ENCODE data around the gene MMAB. TPM values are rescaled to one million over a fixed set of nuclear protein-coding genes. Genes with fewer than 3 reads are reported as not detected.

The MMAB gene
- total RNA-seq, 1 donor from 2014 or later = 43.5 TPM

DNA sequence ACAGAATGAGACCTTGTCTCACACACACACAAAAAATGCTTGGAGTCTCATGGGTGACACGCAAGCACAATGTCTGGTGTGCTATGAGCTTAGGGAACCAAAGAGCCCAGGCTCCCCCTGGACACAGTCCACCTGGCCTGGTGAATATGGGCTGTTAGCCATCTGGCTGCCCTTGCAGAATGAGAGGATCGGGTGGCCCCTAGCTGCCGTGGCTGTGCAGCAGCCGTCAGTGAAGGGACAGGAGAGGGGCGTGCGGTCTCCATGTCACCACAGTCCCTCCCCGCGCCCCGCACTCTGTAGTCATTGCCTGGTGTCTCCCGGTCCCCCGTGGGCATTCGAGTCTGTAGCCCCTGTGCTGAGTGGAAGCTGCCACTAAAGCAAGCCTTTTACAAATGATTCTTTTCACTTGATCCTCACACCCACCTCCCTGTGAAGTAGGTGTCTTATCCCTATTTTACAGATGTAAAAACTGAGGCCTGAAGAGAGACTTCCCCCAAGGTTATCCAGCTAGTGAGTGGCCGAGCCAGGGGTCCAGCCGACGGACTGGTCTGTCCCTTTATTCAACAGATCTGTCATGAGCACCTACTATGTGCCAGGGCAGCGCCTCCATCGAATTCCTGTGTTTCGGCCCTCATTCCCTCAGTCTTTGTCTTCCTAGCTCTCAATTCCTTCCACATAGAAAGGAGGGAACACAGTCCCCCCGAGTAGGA, 19.0 kb upstream of the MMAB start:
- intact Hi-C loops (cut with DNase I) = no loop called here
- H3K36me3 ChIP-seq = peaks cover 20 to 67% of the 10 kb centered on the region in 2 donors

DNA sequence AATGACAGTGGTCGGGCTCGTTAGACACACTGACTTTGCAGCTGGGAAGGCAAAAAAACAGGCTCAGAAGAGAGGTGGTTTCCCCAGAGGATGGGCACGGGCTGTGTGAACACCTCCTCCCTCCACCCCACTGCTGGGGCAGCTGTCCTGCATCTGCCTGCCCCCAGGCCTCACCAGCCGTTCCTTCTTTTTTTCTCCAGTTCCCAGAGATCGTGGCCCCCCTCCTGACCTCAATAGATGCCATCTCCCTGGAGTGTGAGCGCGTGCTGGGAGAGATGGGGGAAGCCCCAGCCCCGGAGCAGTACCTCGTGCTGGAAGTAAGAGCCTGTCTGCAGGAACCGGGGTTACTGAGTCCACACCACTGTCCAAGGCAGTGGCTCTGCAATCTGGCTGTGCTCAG, 17.7 kb upstream of the MMAB start:
- intact Hi-C loops (cut with DNase I) = no loop called here
- Histone ChIP-seq H3K4me3 (no peak overlapping the region), H3K27me3 (no peaks in the 10 kb centered on the region), H3K4me1 (no peaks in the 10 kb centered on the region), H3K36me3 (peaks cover 15 to 72% of the 10 kb centered on the region in 2 donors), H3K9me3 (no peaks in the 10 kb centered on the region), H3K27ac (no peak overlapping the region)
- TF ChIP-seq CTCF (IDR thresholded peaks at IDR 0.05) = no peak
- no peak for DNase-seq (ENCODE audit: low spot score in 2 of 2)

More for the DNA sequence above, 19.0 kb upstream of the MMAB start:
- no peaks in the 10 kb centered on the region for H3K27me3 ChIP-seq
- DNase-seq (ENCODE audit: low spot score in 2 of 2) = no peak
- H3K9me3 ChIP-seq = no peaks in the 10 kb centered on the region
- no peak overlapping the region for H3K27ac ChIP-seq
- peaks cover 0 to under 1% of the 10 kb centered on the region in 2 donors for H3K4me1 ChIP-seq
- no peak overlapping the region for H3K4me3 ChIP-seq
- TF ChIP-seq CTCF (IDR thresholded peaks at IDR 0.05) = no peak

- no peak for DNase-seq (ENCODE audit: low spot score in 2 of 2)
- no peaks in the 10 kb centered on the region for H3K9me3 ChIP-seq
- H3K27me3 ChIP-seq = no peaks in the 10 kb centered on the region
- H3K27ac ChIP-seq = no peak overlapping the region
- intact Hi-C loops (cut with DNase I) = no loop called here
- no peaks in the 10 kb centered on the region for H3K4me1 ChIP-seq
- TF ChIP-seq CTCF (IDR thresholded peaks at IDR 0.05) = no peak
- no peak overlapping the region for H3K4me3 ChIP-seq
- peaks cover 18 to 72% of the 10 kb centered on the region in 2 donors for H3K36me3 ChIP-seq
Measured at GRCh38 chr12:109590566-109590965, 17.3 kb upstream of the MMAB start.

- Histone ChIP-seq H3K4me1 (no peaks in the 10 kb centered on the region), H3K27ac (no peak overlapping the region), H3K9me3 (no peaks in the 10 kb centered on the region), H3K36me3 (peaks cover 18 to 68% of the 10 kb centered on the region in 2 donors), H3K4me3 (no peak overlapping the region), H3K27me3 (no peaks in the 10 kb centered on the region)
- no peak for DNase-seq (ENCODE audit: low spot score in 2 of 2)
- intact Hi-C loops (cut with DNase I) = no loop called here
- no peak for TF ChIP-seq CTCF (IDR thresholded peaks at IDR 0.05)
Measured at GRCh38 chr12:109589691-109590245, 16.5 kb upstream of the MMAB start.

DNA sequence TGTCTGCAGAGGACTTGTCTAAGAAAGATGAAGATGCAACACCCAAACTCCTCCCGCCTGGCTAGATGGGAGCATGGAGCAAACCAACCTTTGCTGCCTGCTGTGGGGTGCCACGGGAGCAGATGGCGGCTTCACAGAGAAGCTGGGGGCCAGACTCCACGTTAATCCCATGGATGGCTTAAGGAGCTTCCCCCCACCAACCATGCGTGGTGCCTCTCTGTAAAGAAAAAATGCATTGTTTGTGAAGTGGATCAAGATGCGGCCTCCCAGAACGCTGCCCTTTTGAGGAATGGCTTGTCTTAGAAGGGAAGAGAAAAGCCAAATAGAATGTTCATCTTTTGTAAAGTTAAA, 15.9 kb upstream of the MMAB start:
- Histone ChIP-seq H3K4me1 (no peaks in the 10 kb centered on the region), H3K27ac (no peak overlapping the region), H3K27me3 (no peaks in the 10 kb centered on the region), H3K9me3 (no peaks in the 10 kb centered on the region), H3K4me3 (no peak overlapping the region), H3K36me3 (peaks cover 18 to 68% of the 10 kb centered on the region in 2 donors)
- TF ChIP-seq CTCF (IDR thresholded peaks at IDR 0.05) = no peak
- intact Hi-C loops (cut with DNase I) = no loop called here
- no peak for DNase-seq (ENCODE audit: low spot score in 2 of 2)

Measured in ascending aorta (tissue), 2 donors.